ENCODE measurements around the gene IKZF3.
"Not testable (repeated sequence)": the region's sequence is repeated elsewhere in the genome, so short reads cannot be mapped to it uniquely, and the experiment has no call there.

GRCh38 chr17:39886102-39886501 is 22.0 kb upstream of the IKZF3 start:
- TF ChIP-seq CTCF, POLR2A (IDR thresholded peaks at IDR 0.05): not testable (repeated sequence)

All from right lobe of liver (tissue), 4 donors.